HCT116 (cell line): ENCODE measurements around the gene CPA5. TPM values are rescaled to one million over a fixed set of nuclear protein-coding genes. Genes with fewer than 3 reads are reported as not detected.

ENCODE experiments used
- ATAC-seq: fragments of 200-7000 bp; cut with Tn5 transposase; 2 replicates; pipeline ENCODE4 v1.9.1; 2020; ENCODE audit warnings: mild to moderate bottlenecking, moderate library complexity
- BruUV-seq: library from RNA; stranded (reverse); fragments of 400-500 nt; replicated peaks from 2 replicates; lab custom pipeline; 2021; lab: Mats Ljungman, UMichigan
- CTCF ChIA-PET: fragments of 300-600 bp; sonication (Branson Sonifier 250); formaldehyde crosslinking; loops from one replicate; lab custom pipeline; 2021; ENCODE audit warnings: antibody characterized with exemption; lab: Charles Lee
- POLR2A ChIA-PET: fragments of 300-600, 350-600 bp; sonication (Branson Sonifier 250); formaldehyde crosslinking; loops from one replicate; lab custom pipeline; 2021; ENCODE audit warnings: antibody characterized with exemption; lab: Charles Lee
- RAD21 ChIA-PET, 2 experiments: fragments of 300-600 bp; sonication (Branson Sonifier 250); formaldehyde crosslinking; loops; one replicate each; lab custom pipeline; 2023; ENCODE audit warnings: low total read pairs in 2 of 2; ENCODE audit not compliant: uncharacterized antibody in 2 of 2, unreplicated experiment in 2 of 2, low non-redundant PET in 1 of 2; lab: Charles Lee
- DNase-seq: peaks from one replicate; pipeline ENCODE4 v3.0.0-alpha.2; 2010; ENCODE audit warnings: low read depth, low spot score
- H2AFZ ChIP-seq: fragments of 200-600 bp; shearing (Covaris generic), sonication (generic); 2 replicates; pipeline ENCODE4 v1.6.1; 2017; ENCODE audit warnings: low read depth, mixed run types, mixed read lengths, antibody characterized with exemption, low read length; ENCODE audit not compliant: poor library complexity, severe bottlenecking
- H3K27ac ChIP-seq: 2 replicates; pipeline ENCODE4 v1.5.1; 2012; ENCODE audit warnings: low read depth, low read length
- H3K27me3 ChIP-seq: fragments of 200-600 bp; sonication (generic); 2 replicates; pipeline ENCODE4 v1.6.1; 2016; ENCODE audit warnings: mixed run types, low read length, mixed read lengths; ENCODE audit not compliant: insufficient read depth
- H3K36me3 ChIP-seq, 2 experiments: fragments of 200-500 bp in 1 of 2; fragments of 200-600 bp in 1 of 2; sonication (Bioruptor generic) in 1 of 2; sonication (generic) in 1 of 2; 2 replicates each; pipeline versions ENCODE4 v1.5.1 to v1.6.1; 2014 to 2016; ENCODE audit warnings: low read length in 2 of 2, inconsistent platforms in 1 of 2, mixed read lengths in 1 of 2, mixed run types in 1 of 2; ENCODE audit not compliant: insufficient read depth in 2 of 2, control insufficient read depth in 1 of 2
- H3K4me1 ChIP-seq, 2 experiments: fragments of 200-600 bp in 1 of 2; sonication (generic) in 1 of 2; 2 replicates each; pipeline versions ENCODE4 v1.5.1 to v1.6.1; 2012 to 2017; ENCODE audit warnings: low read length in 2 of 2, inconsistent platforms in 1 of 2, mild to moderate bottlenecking in 1 of 2, mixed read lengths in 1 of 2, mixed run types in 1 of 2, moderate library complexity in 1 of 2; ENCODE audit not compliant: insufficient read depth in 2 of 2, control insufficient read depth in 1 of 2
- H3K4me2 ChIP-seq: fragments of 200-600 bp; sonication (generic); 2 replicates; pipeline ENCODE4 v1.6.1; 2017; ENCODE audit warnings: mixed run types, low read length, mixed read lengths
- H3K4me3 ChIP-seq, 2 experiments: fragments of 200-600 bp in 1 of 2; sonication (generic) in 1 of 2; replicated peaks in 1 of 2; 2 replicates each; pipeline ENCODE4 v1.5.1; 2011 to 2016; ENCODE audit warnings: low read length in 2 of 2, control low read depth in 1 of 2, low read depth in 1 of 2, mild to moderate bottlenecking in 1 of 2, mixed read lengths in 1 of 2, mixed run types in 1 of 2
- H3K79me2 ChIP-seq: fragments of 200-600 bp; sonication (generic); 2 replicates; pipeline ENCODE4 v1.6.1; 2017; ENCODE audit warnings: mild to moderate bottlenecking, mixed run types, low read length, moderate library complexity, mixed read lengths; ENCODE audit not compliant: insufficient read depth
- H3K9ac ChIP-seq: fragments of 200-600 bp; sonication (generic); 2 replicates; pipeline ENCODE4 v1.6.1; 2016; ENCODE audit warnings: low read length, mixed read lengths
- H3K9me2 ChIP-seq: fragments of 200-600 bp; sonication (generic), shearing (Covaris generic); 2 replicates; pipeline ENCODE4 v1.6.1; 2017; ENCODE audit warnings: mixed run types, mild to moderate bottlenecking, moderate library complexity; ENCODE audit not compliant: insufficient read depth
- H3K9me3 ChIP-seq, 2 experiments: fragments of 200-500 bp in 1 of 2; fragments of 200-600 bp in 1 of 2; sonication (Bioruptor generic) in 1 of 2; sonication (generic) in 1 of 2; 2 replicates each; pipeline ENCODE4 v1.6.1; 2014 to 2017; ENCODE audit warnings: low read length in 2 of 2, mixed read lengths in 2 of 2, inconsistent platforms in 1 of 2, low read depth in 1 of 2, mild to moderate bottlenecking in 1 of 2, mixed run types in 1 of 2, moderate library complexity in 1 of 2; ENCODE audit not compliant: control insufficient read depth in 1 of 2, insufficient read depth in 1 of 2
- H4K20me1 ChIP-seq: fragments of 200-600 bp; sonication (generic), shearing (Covaris generic); 2 replicates; pipeline ENCODE4 v1.6.1; 2017; ENCODE audit warnings: mixed run types, mild to moderate bottlenecking, moderate library complexity; ENCODE audit not compliant: insufficient read depth
- CBX3 ChIP-seq: IDR thresholded peaks from 2 replicates; pipeline ENCODE4 v1.6.1; 2012; ENCODE audit warnings: low read depth
- EGR1 ChIP-seq: IDR thresholded peaks from 2 replicates; pipeline ENCODE4 v1.6.1; 2012; ENCODE audit warnings: low read depth
- EZH2 ChIP-seq: fragments of 200-600 bp; sonication (generic); IDR thresholded peaks from 2 replicates; pipeline ENCODE4 v1.6.1; 2017; ENCODE audit warnings: antibody characterized with exemption, mixed run types
- POLR2AphosphoS5 ChIP-seq: IDR thresholded peaks from 2 replicates; pipeline ENCODE4 v1.6.1; 2011; ENCODE audit warnings: mild to moderate bottlenecking, low read depth, low read length, moderate library complexity
- SRF ChIP-seq: IDR thresholded peaks from 2 replicates; pipeline ENCODE4 v1.6.1; 2012; ENCODE audit warnings: low read depth
- TCF7L2 ChIP-seq: IDR thresholded peaks from 2 replicates; pipeline ENCODE4 v1.7.0; 2011; ENCODE audit warnings: borderline replicate concordance, inconsistent platforms; ENCODE audit not compliant: insufficient read depth, insufficient read length; ENCODE audit errors: extremely low read depth
- intact Hi-C: fragments of 100-400 bp; cut with micrococcal nuclease; formaldehyde crosslinking; loops from 2 replicates; pipeline ENCODE4 v1.10.0; 2022
- total RNA-seq: library from RNA; stranded (reverse); gene quantifications from one replicate; pipeline ENCODE4 v1.2.1, GENCODE V29; 2021; ENCODE audit not compliant: unreplicated experiment

CPA5 gene
- total RNA-seq, 1 experiment from 2014 or later, result not detected

- no peak for ATAC-seq
- H3K9me2 ChIP-seq, result no peaks in the 10 kb centered on the region
- DNase-seq, result no peak
- no peaks in the 10 kb centered on the region for H3K79me2 ChIP-seq
- POLR2A ChIA-PET, result no interaction called here
- RAD21 ChIA-PET, result no interaction called here
- no peaks in the 10 kb centered on the region for H4K20me1 ChIP-seq
- no peak overlapping the region for H3K4me3 ChIP-seq
- H3K9ac ChIP-seq, result no peak overlapping the region
- intact Hi-C loops, result no loop called here
- no peaks in the 10 kb centered on the region for H3K27me3 ChIP-seq
- H3K27ac ChIP-seq, result no peak overlapping the region
- H3K4me1 ChIP-seq, result no peaks in the 10 kb centered on the region
- H2AFZ ChIP-seq, result no peak overlapping the region
- BruUV-seq, result no TSS peak
- H3K36me3 ChIP-seq, result no peaks in the 10 kb centered on the region
- CTCF ChIA-PET, result no interaction called here
- TF ChIP-seq EGR1, result no peak
- H3K9me3 ChIP-seq, result no peaks in the 10 kb centered on the region
- H3K4me2 ChIP-seq, result no peak overlapping the region
These were observed 50.8 kb downstream of the CPA5 start for GRCh38 chr7:130395421-130395820.

- Histone ChIP-seq H3K79me2 (no peaks in the 10 kb centered on the region), H4K20me1 (no peaks in the 10 kb centered on the region), H3K27me3 (no peaks in the 10 kb centered on the region), H3K9me3 (no peaks in the 10 kb centered on the region), H3K4me3 (no peak overlapping the region), H3K9me2 (no peaks in the 10 kb centered on the region), H3K27ac (no peak overlapping the region), H3K36me3 (no peaks in the 10 kb centered on the region), H3K4me2 (no peak overlapping the region), H2AFZ (no peak overlapping the region), H3K4me1 (no peaks in the 10 kb centered on the region), H3K9ac (no peak overlapping the region)
- RAD21 ChIA-PET, result no interaction called here
- BruUV-seq, result no TSS peak
- no peak for ATAC-seq
- TF ChIP-seq TCF7L2 (no peak), CBX3 (no peak), SRF (no peak), POLR2AphosphoS5 (no peak), EZH2 (no peak)
- intact Hi-C loops, result no loop called here
- POLR2A ChIA-PET, result no interaction called here
- no peak for DNase-seq
- CTCF ChIA-PET, result no interaction called here
These were observed 51.5 kb downstream of the CPA5 start for GRCh38 chr7:130396109-130396508.
